ENCODE results near the gene KLHL13.

KLHL13 gene

GRCh38 chrX:117990438-117990837 is 126.2 kb downstream of the KLHL13 start:
- no peak overlapping the region for H3K27ac ChIP-seq
- TF ChIP-seq CTCF (IDR thresholded peaks at IDR 0.05): no peak
- TF ChIP-seq ZFX (IDR thresholded peaks at IDR 0.05; ENCODE audit: borderline replicate concordance): no peak

- H3K27ac ChIP-seq: no peak overlapping the region
- TF ChIP-seq CTCF (IDR thresholded peaks at IDR 0.05) (no peak), ZFX (IDR thresholded peaks at IDR 0.05; ENCODE audit: borderline replicate concordance) (no peak)
Observed at GRCh38 chrX:117989512-117989911, 127.1 kb downstream of the KLHL13 start.

GRCh38 chrX:117987373-117987772 is 129.2 kb downstream of the KLHL13 start:
- TF ChIP-seq CTCF (IDR thresholded peaks at IDR 0.05) (no peak), ZFX (IDR thresholded peaks at IDR 0.05; ENCODE audit: borderline replicate concordance) (no peak)
- no peak overlapping the region for H3K27ac ChIP-seq

GRCh38 chrX:117985241-117985640 is 131.4 kb downstream of the KLHL13 start:
- no peak overlapping the region for H3K27ac ChIP-seq

GRCh38 chrX:117982694-117983392 is 133.8 kb downstream of the KLHL13 start:
- H3K27ac ChIP-seq: no peak overlapping the region
- TF ChIP-seq CTCF (IDR thresholded peaks at IDR 0.05): no peak

More at GRCh38 chrX:117985241-117985640, 131.4 kb downstream of the KLHL13 start:
- peak; percentile 51 for TF ChIP-seq CTCF (IDR thresholded peaks at IDR 0.05)
- no peak for TF ChIP-seq ZFX (IDR thresholded peaks at IDR 0.05; ENCODE audit: borderline replicate concordance)

GRCh38 chrX:117978402-117978801 is 138.2 kb downstream of the KLHL13 start:
- TF ChIP-seq CTCF (IDR thresholded peaks at IDR 0.05) (no peak), ZFX (IDR thresholded peaks at IDR 0.05; ENCODE audit: borderline replicate concordance) (no peak)
- no peak overlapping the region for H3K27ac ChIP-seq

- TF ChIP-seq CTCF (IDR thresholded peaks at IDR 0.05): no peak
- no peak for TF ChIP-seq ZFX (IDR thresholded peaks at IDR 0.05; ENCODE audit: borderline replicate concordance)
- no peak overlapping the region for H3K27ac ChIP-seq
Observed at GRCh38 chrX:117977526-117977925, 139.1 kb downstream of the KLHL13 start.
